OCI-LY7 (cell line): Measurements from ENCODE around the gene CFAP65. TPM values are rescaled to one million over a fixed set of nuclear protein-coding genes. Genes with fewer than 3 reads are reported as not detected.

Experiments used
- BruUV-seq: library from RNA; stranded (reverse); fragments of 400-500 nt; replicated peaks from 2 replicates; lab custom pipeline; 2021; lab: Mats Ljungman, UMichigan
- CTCF ChIA-PET: fragments of 300-600 bp; sonication (Branson Sonifier 250); formaldehyde crosslinking; loops from one replicate; lab custom pipeline; 2022; ENCODE audit warnings: antibody characterized with exemption; ENCODE audit not compliant: unreplicated experiment; lab: Charles Lee
- POLR2A ChIA-PET: fragments of 300-600 bp; sonication (Branson Sonifier 250); formaldehyde crosslinking; loops from one replicate; lab custom pipeline; 2022; ENCODE audit warnings: antibody characterized with exemption; lab: Charles Lee
- DNase-seq: peaks from one replicate; pipeline ENCODE4 v3.0.0-alpha.2; 2015; ENCODE audit warnings: low spot score
- H2AFZ ChIP-seq: fragments of 200-600 bp; sonication (generic), shearing (Covaris generic); 2 replicates; pipeline ENCODE4 v1.6.1; 2014; ENCODE audit warnings: mild to moderate bottlenecking, antibody characterized with exemption, low read length, moderate library complexity
- H3K27ac ChIP-seq: fragments of 200-600 bp; sonication (generic); 2 replicates; pipeline ENCODE4 v1.5.1; 2014; ENCODE audit warnings: mixed run types, low read depth, mild to moderate bottlenecking, moderate library complexity, low read length, inconsistent platforms; ENCODE audit not compliant: poor library complexity, severe bottlenecking
- H3K36me3 ChIP-seq: fragments of 200-600 bp; sonication (generic); 2 replicates; pipeline ENCODE4 v1.6.1; 2014; ENCODE audit warnings: mild to moderate bottlenecking, antibody characterized with exemption, low read length, moderate library complexity, mixed read lengths; ENCODE audit not compliant: insufficient read depth
- H3K4me1 ChIP-seq: fragments of 200-600 bp; sonication (generic); 2 replicates; pipeline ENCODE4 v1.5.1; 2014; ENCODE audit warnings: mild to moderate bottlenecking, low read length; ENCODE audit not compliant: insufficient read depth, poor library complexity, severe bottlenecking
- H3K4me2 ChIP-seq: fragments of 200-600 bp; sonication (generic); 2 replicates; pipeline ENCODE4 v1.6.1; 2014; ENCODE audit warnings: mild to moderate bottlenecking, low read length
- H3K4me3 ChIP-seq: fragments of 200-600 bp; sonication (generic); 2 replicates; pipeline ENCODE4 v1.5.1; 2014; ENCODE audit warnings: mild to moderate bottlenecking, low read depth, low read length; ENCODE audit not compliant: poor library complexity, severe bottlenecking
- H3K79me2 ChIP-seq: fragments of 200-600 bp; sonication (generic); 2 replicates; pipeline ENCODE4 v1.6.1; 2016; ENCODE audit warnings: low read depth, mild to moderate bottlenecking, low read length, moderate library complexity, mixed read lengths; ENCODE audit not compliant: insufficient read depth
- H3K9me2 ChIP-seq: fragments of 200-600 bp; sonication (generic); 2 replicates; pipeline ENCODE4 v1.6.1; 2016; ENCODE audit warnings: mild to moderate bottlenecking, low read length, mixed read lengths; ENCODE audit not compliant: insufficient read depth
- H3K9me3 ChIP-seq: fragments of 200-600 bp; sonication (generic); 2 replicates; pipeline ENCODE4 v1.6.1; 2014; ENCODE audit warnings: mild to moderate bottlenecking, mixed run types, low read length, mixed read lengths
- H4K20me1 ChIP-seq: fragments of 200-600 bp; sonication (generic); 2 replicates; pipeline ENCODE4 v1.6.1; 2014; ENCODE audit warnings: mild to moderate bottlenecking, antibody characterized with exemption, low read length, moderate library complexity, mixed read lengths; ENCODE audit not compliant: insufficient read depth
- EZH2phosphoT487 ChIP-seq: fragments of 200-600 bp; sonication (generic); IDR thresholded peaks from 2 replicates; pipeline ENCODE4 v1.6.1; 2018; ENCODE audit warnings: low read depth, borderline replicate concordance, mild to moderate bottlenecking, mixed run types, antibody characterized with exemption, low read length, moderate library complexity, mixed read lengths
- intact Hi-C: fragments of 100-400 bp; cut with micrococcal nuclease; formaldehyde crosslinking; loops from one replicate; pipeline ENCODE4 v1.10.0; 2022; ENCODE audit not compliant: unreplicated experiment
- total RNA-seq, 2 experiments: library from RNA; depleted of rRNA in 1 of 2; stranded (reverse); fragments of >200 nt in 1 of 2; shearing (Covaris generic) in 1 of 2; gene quantifications; 2 replicates each; pipeline ENCODE4 v1.2.3, GENCODE V29; 2014 to 2022
- TF ChIP-seq, protein P1 (sequence below): fragments of 200-600 bp; sonication (generic); conservative IDR thresholded peaks from 2 replicates; pipeline ENCODE4 v1.5.1; 2014; ENCODE audit warnings: mild to moderate bottlenecking, antibody characterized with exemption, low read length, moderate library complexity, mixed read lengths

Gene CFAP65
- total RNA-seq, 2 experiments from 2014 or later, result not detected

DNA sequence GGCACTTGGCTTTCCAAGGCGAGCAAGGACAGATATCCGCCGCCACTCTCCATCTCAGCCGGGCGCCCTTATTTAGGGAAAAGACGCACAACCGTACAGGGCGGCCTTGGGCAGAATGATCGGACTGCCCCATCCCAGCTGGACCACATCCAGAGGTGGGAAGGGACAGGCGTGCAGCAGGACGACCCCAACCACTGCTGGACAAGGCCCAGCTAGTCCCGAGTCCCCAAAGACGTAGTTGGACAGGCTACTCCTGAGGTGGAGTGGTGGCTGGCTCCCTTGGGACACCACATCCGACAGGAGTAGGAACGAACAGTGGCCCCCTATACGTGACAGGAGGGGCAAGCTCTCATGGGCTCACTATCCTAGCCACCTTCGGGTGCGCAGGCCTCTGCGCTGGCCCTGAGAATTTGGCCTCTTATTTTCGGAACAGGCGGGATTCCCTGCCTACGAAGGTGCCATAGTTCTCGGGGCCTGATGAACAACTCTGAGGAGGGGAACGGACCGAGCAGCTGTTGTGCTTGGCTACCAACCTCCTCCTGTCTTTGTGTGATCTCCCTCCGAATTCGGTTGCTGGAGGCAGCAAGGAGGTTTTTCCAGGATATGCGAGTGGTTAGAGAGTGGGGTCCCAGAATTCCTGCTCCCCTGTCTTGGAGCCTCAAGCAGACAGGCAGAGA is 58.6 kb downstream of the CFAP65 start:
- Histone ChIP-seq H3K4me2 (no peak overlapping the region), H3K27ac (no peak overlapping the region), H3K4me3 (no peak overlapping the region), H4K20me1 (no peaks in the 10 kb centered on the region), H3K9me3 (no peaks in the 10 kb centered on the region), H2AFZ (no peak overlapping the region), H3K79me2 (no peaks in the 10 kb centered on the region), H3K9me2 (no peaks in the 10 kb centered on the region), H3K36me3 (no peaks in the 10 kb centered on the region), H3K4me1 (no peaks in the 10 kb centered on the region)
- DNase-seq, result no peak
- TF ChIP-seq, protein P1, sequence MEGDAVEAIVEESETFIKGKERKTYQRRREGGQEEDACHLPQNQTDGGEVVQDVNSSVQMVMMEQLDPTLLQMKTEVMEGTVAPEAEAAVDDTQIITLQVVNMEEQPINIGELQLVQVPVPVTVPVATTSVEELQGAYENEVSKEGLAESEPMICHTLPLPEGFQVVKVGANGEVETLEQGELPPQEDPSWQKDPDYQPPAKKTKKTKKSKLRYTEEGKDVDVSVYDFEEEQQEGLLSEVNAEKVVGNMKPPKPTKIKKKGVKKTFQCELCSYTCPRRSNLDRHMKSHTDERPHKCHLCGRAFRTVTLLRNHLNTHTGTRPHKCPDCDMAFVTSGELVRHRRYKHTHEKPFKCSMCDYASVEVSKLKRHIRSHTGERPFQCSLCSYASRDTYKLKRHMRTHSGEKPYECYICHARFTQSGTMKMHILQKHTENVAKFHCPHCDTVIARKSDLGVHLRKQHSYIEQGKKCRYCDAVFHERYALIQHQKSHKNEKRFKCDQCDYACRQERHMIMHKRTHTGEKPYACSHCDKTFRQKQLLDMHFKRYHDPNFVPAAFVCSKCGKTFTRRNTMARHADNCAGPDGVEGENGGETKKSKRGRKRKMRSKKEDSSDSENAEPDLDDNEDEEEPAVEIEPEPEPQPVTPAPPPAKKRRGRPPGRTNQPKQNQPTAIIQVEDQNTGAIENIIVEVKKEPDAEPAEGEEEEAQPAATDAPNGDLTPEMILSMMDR, result no peak
- TF ChIP-seq EZH2phosphoT487, result no peak
- no TSS peak for BruUV-seq
- intact Hi-C loops, result no loop called here
- CTCF ChIA-PET, result interaction anchor here (0.6 kb wide), 1 partner anchor 60 kb away, joined by 3 read pairs; no protein-coding TSS in a partner anchor
- POLR2A ChIA-PET, result no interaction called here

DNA sequence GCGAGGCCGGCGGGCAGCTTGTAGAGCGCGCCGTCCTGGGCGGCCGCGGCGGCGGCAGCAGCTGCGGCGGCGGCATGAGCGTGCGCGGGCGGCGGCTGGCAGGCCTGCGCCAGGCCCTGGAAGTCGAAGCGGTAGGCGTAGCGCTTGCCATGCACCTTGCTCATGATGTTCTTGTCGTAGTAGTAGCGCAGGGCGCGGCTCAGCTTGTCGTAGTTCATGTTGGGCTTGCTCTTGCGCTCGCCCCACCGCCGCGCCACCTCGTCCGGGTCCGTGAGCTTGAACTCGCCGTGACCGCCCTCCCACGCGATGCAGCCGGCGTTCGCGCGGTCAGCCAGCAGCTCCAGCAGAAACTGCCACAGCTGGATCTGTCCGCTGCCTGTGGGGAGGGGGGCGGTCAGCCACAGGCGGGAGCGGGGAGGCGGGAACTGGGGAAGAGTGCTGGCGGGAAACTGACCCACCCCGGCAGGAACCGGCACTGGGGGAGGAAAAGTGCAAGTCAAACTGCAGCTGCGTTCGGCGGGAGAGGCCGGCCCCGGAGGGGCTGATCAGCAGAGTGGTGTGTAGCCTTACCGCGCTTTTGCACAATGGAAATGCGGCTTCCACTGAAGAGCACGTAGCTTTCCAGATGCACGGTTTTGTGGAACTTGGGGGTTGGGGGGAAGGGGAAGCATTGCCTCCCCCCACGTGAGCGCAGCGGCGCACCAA is 59.3 kb downstream of the CFAP65 start:
- DNase-seq, result no peak
- H4K20me1 ChIP-seq, result no peaks in the 10 kb centered on the region
- H3K4me2 ChIP-seq, result no peak overlapping the region
- H3K4me3 ChIP-seq, result no peak overlapping the region
- no peaks in the 10 kb centered on the region for H3K9me2 ChIP-seq
- H2AFZ ChIP-seq, result no peak overlapping the region
- TF ChIP-seq, protein P1, result no peak
- no peak for TF ChIP-seq EZH2phosphoT487
- no peaks in the 10 kb centered on the region for H3K36me3 ChIP-seq
- H3K4me1 ChIP-seq, result no peaks in the 10 kb centered on the region
- intact Hi-C loops, result loop anchor here (2.0 kb wide), 3 partner anchors 71 to 129 kb away; no protein-coding TSS in a partner anchor
- H3K79me2 ChIP-seq, result no peaks in the 10 kb centered on the region
- ChIA-PET CTCF (interaction anchor here (0.6 kb wide), 1 partner anchor 60 kb away, joined by 3 read pairs; no protein-coding TSS in a partner anchor), POLR2A (no interaction called here)
- H3K27ac ChIP-seq, result no peak overlapping the region
- no peaks in the 10 kb centered on the region for H3K9me3 ChIP-seq
- BruUV-seq, result no TSS peak
